H1 (cell line): ENCODE data around the gene HOATZ. TPM values are rescaled to one million over a fixed set of nuclear protein-coding genes. Genes with fewer than 3 reads are reported as not detected.

ENCODE experiments used
- CTCF ChIA-PET: fragments of 300-600 bp; sonication (Branson Sonifier 250); formaldehyde crosslinking; loops from one replicate; lab custom pipeline; 2021; ENCODE audit not compliant: partially characterized antibody; lab: Charles Lee
- POLR2A ChIA-PET: fragments of 300-600 bp; sonication (Branson Sonifier 250); formaldehyde crosslinking; loops from one replicate; lab custom pipeline; 2021; ENCODE audit warnings: inconsistent platforms; ENCODE audit not compliant: partially characterized antibody; lab: Charles Lee
- DNase-seq, 2 experiments: peaks; one replicate each; pipeline versions ENCODE4 v3.0.0 to v3.0.0-alpha.2; 2010 to 2022; ENCODE audit warnings: low spot score in 2 of 2, low read depth in 1 of 2, mixed read lengths in 1 of 2
- FAIRE-seq: peaks from 2 replicates; lab custom pipeline; 2011; peaks lifted over from hg19 to GRCh38; lab: Jason Lieb, UNC
- H2AFZ ChIP-seq: 2 replicates; pipeline ENCODE4 v1.8.1; 2012; ENCODE audit warnings: low read length, inconsistent platforms
- H2AK5ac ChIP-seq: 2 replicates; pipeline ENCODE4 v1.6.1; 2013; ENCODE audit warnings: low read depth, low read length
- H2BK120ac ChIP-seq: replicated peaks from 2 replicates; pipeline ENCODE3; 2013; ENCODE audit warnings: low read depth, low read length, inconsistent platforms
- H2BK12ac ChIP-seq: 2 replicates; pipeline ENCODE4 v1.6.1; 2013; ENCODE audit warnings: low read depth, low read length
- H2BK15ac ChIP-seq: 2 replicates; pipeline ENCODE4 v1.6.1; 2013; ENCODE audit warnings: low read length
- H2BK20ac ChIP-seq: 2 replicates; pipeline ENCODE4 v1.6.1; 2013; ENCODE audit warnings: low read length
- H2BK5ac ChIP-seq: 2 replicates; pipeline ENCODE4 v1.6.1; 2013; ENCODE audit warnings: low read depth, low read length
- H3K14ac ChIP-seq: 2 replicates; pipeline ENCODE4 v1.6.1; 2013; ENCODE audit warnings: inconsistent platforms; ENCODE audit not compliant: insufficient read length
- H3K18ac ChIP-seq: 2 replicates; pipeline ENCODE4 v1.6.1; 2013; ENCODE audit warnings: low read length; ENCODE audit errors: extremely low read depth
- H3K23ac ChIP-seq: 2 replicates; pipeline ENCODE4 v1.6.1; 2013; ENCODE audit warnings: inconsistent platforms; ENCODE audit not compliant: insufficient read length
- H3K23me2 ChIP-seq: 2 replicates; pipeline ENCODE4 v1.6.1; 2013; ENCODE audit warnings: low read depth, low read length
- H3K27ac ChIP-seq: 2 replicates; pipeline ENCODE4 v1.6.1; 2011; ENCODE audit warnings: low read depth, low read length, inconsistent platforms
- H3K27me3 ChIP-seq, 4 experiments: replicated peaks in 1 of 4; 1 replicate in 1 of 4; 2 replicates in 3 of 4; pipeline versions ENCODE4 v1.6.1 to v1.8.1; 2011 to 2013; ENCODE audit warnings: low read length in 3 of 4, mild to moderate bottlenecking in 3 of 4, inconsistent platforms in 2 of 4, mixed read lengths in 2 of 4, moderate library complexity in 1 of 4; ENCODE audit not compliant: control insufficient read depth in 3 of 4, insufficient read depth in 3 of 4; ENCODE audit errors: extremely low read depth in 1 of 4
- H3K36me3 ChIP-seq, 4 experiments: 2 replicates each; pipeline versions ENCODE4 v1.6.1 to v1.8.1; 2011 to 2013; ENCODE audit warnings: mild to moderate bottlenecking in 4 of 4, low read length in 3 of 4, moderate library complexity in 2 of 4, control low read depth in 1 of 4, inconsistent platforms in 1 of 4; ENCODE audit not compliant: insufficient read depth in 4 of 4, control insufficient read depth in 2 of 4
- H3K4ac ChIP-seq: replicated peaks from 2 replicates; pipeline ENCODE3; 2013; ENCODE audit warnings: low read length, low read depth, mixed read lengths, inconsistent platforms; ENCODE audit not compliant: insufficient read length
- H3K4me1 ChIP-seq, 4 experiments: replicated peaks in 1 of 4; 1 replicate in 1 of 4; 2 replicates in 3 of 4; pipeline versions ENCODE4 v1.6.1 to v1.8.1; 2011 to 2013; ENCODE audit warnings: low read length in 3 of 4, inconsistent platforms in 2 of 4, mixed read lengths in 1 of 4; ENCODE audit not compliant: insufficient read depth in 4 of 4, control insufficient read depth in 3 of 4
- H3K4me2 ChIP-seq, 2 experiments: 2 replicates each; pipeline versions ENCODE4 v1.6.1 to v1.8.1; 2011 to 2013; ENCODE audit warnings: low read depth in 2 of 2, low read length in 2 of 2, control low read depth in 1 of 2, inconsistent platforms in 1 of 2, mild to moderate bottlenecking in 1 of 2; ENCODE audit not compliant: insufficient read depth in 1 of 2
- H3K4me3 ChIP-seq, 4 experiments: fragments of 200-600, 300-600 bp in 1 of 4; sonication (generic), shearing (Covaris generic), sonication (Bioruptor Twin) in 1 of 4; 2 replicates each; pipeline versions ENCODE4 v1.5.1 to v1.8.1; 2011 to 2016; ENCODE audit warnings: low read length in 4 of 4, low read depth in 3 of 4, control low read depth in 2 of 4, inconsistent platforms in 2 of 4, mild to moderate bottlenecking in 2 of 4, mixed read lengths in 1 of 4, moderate library complexity in 1 of 4; ENCODE audit not compliant: insufficient read depth in 2 of 4; ENCODE audit errors: extremely low read depth in 1 of 4
- H3K56ac ChIP-seq: replicated peaks from 2 replicates; pipeline ENCODE3; 2013; ENCODE audit warnings: low read depth, mild to moderate bottlenecking, mixed read lengths, low read length, inconsistent platforms; ENCODE audit not compliant: insufficient read length
- H3K79me1 ChIP-seq: 2 replicates; pipeline ENCODE4 v1.6.1; 2013; ENCODE audit warnings: low read depth, low read length, control low read depth
- H3K79me2 ChIP-seq, 2 experiments: 2 replicates each; pipeline versions ENCODE4 v1.6.1 to v1.8.1; 2012 to 2013; ENCODE audit warnings: low read length in 2 of 2, mild to moderate bottlenecking in 2 of 2, inconsistent platforms in 1 of 2; ENCODE audit not compliant: insufficient read depth in 2 of 2, control insufficient read depth in 1 of 2
- H3K9ac ChIP-seq, 4 experiments: replicated peaks in 1 of 4; 1 replicate in 1 of 4; 2 replicates in 3 of 4; pipeline versions ENCODE4 v1.6.1 to v1.8.1; 2011 to 2013; ENCODE audit warnings: low read depth in 3 of 4, low read length in 3 of 4, control low read depth in 2 of 4, mild to moderate bottlenecking in 2 of 4, moderate library complexity in 2 of 4, inconsistent platforms in 1 of 4; ENCODE audit errors: extremely low read depth in 1 of 4
- H3K9me3 ChIP-seq, 2 experiments: 2 replicates each; pipeline versions ENCODE4 v1.6.1 to v1.8.1; 2012 to 2013; ENCODE audit warnings: mild to moderate bottlenecking in 2 of 2, moderate library complexity in 2 of 2, control low read depth in 1 of 2, inconsistent platforms in 1 of 2, low read depth in 1 of 2, low read length in 1 of 2, mixed read lengths in 1 of 2; ENCODE audit not compliant: insufficient read depth in 2 of 2
- H4K20me1 ChIP-seq, 2 experiments: replicated peaks in 1 of 2; 2 replicates each; pipeline versions ENCODE3 to v1.8.1; 2011 to 2013; ENCODE audit warnings: inconsistent platforms in 2 of 2, low read length in 2 of 2, mild to moderate bottlenecking in 1 of 2; ENCODE audit not compliant: insufficient read depth in 2 of 2, control insufficient read depth in 1 of 2
- H4K5ac ChIP-seq: 2 replicates; pipeline ENCODE4 v1.6.1; 2013; ENCODE audit warnings: low read length, low read depth, mixed read lengths, inconsistent platforms; ENCODE audit not compliant: insufficient read length
- H4K8ac ChIP-seq: 2 replicates; pipeline ENCODE4 v1.8.0; 2013; ENCODE audit warnings: mild to moderate bottlenecking, moderate library complexity, low read length, inconsistent platforms; ENCODE audit not compliant: insufficient read depth; ENCODE audit errors: extremely low read depth
- H4K91ac ChIP-seq: replicated peaks from 2 replicates; pipeline ENCODE3; 2013; ENCODE audit warnings: low read length, mixed read lengths, inconsistent platforms; ENCODE audit not compliant: insufficient read length
- CBX5 ChIP-seq: fragments of 300-800, 300-1000 bp; sonication (generic); IDR thresholded peaks from 2 replicates; pipeline ENCODE4 v1.7.1; 2016; ENCODE audit warnings: antibody characterized with exemption, low read length, low read depth
- CREB1 ChIP-seq: IDR thresholded peaks from 2 replicates; pipeline ENCODE4 v1.6.1; 2012; ENCODE audit warnings: inconsistent platforms
- CTBP2 ChIP-seq: IDR thresholded peaks from 2 replicates; pipeline ENCODE4 v1.7.0; 2011; ENCODE audit warnings: borderline replicate concordance, mild to moderate bottlenecking, moderate library complexity, mixed read lengths, low read length; ENCODE audit not compliant: insufficient read depth, insufficient read length
- E2F6 ChIP-seq: IDR thresholded peaks from 2 replicates; pipeline ENCODE4 v1.6.1; 2012; ENCODE audit warnings: inconsistent platforms
- MAX ChIP-seq: IDR thresholded peaks from 2 replicates; pipeline ENCODE4 v1.6.1; 2012; ENCODE audit warnings: inconsistent platforms
- POLR2A ChIP-seq, 2 experiments: IDR thresholded peaks; 1 replicate in 1 of 2; 2 replicates in 1 of 2; pipeline ENCODE4 v1.6.1; 2011; ENCODE audit warnings: low read depth in 2 of 2, low read length in 2 of 2, mild to moderate bottlenecking in 2 of 2; ENCODE audit errors: control extremely low read depth in 1 of 2
- POLR2AphosphoS5 ChIP-seq: IDR thresholded peaks from 2 replicates; pipeline ENCODE4 v1.6.1; 2011; ENCODE audit warnings: low read depth, low read length
- RBBP5 ChIP-seq: IDR thresholded peaks from 2 replicates; pipeline ENCODE4 v1.7.1; 2012; ENCODE audit warnings: low read depth, mild to moderate bottlenecking, inconsistent platforms, low read length, moderate library complexity, borderline replicate concordance
- RFX5 ChIP-seq: IDR thresholded peaks from 2 replicates; pipeline ENCODE4 v1.6.1; 2011; ENCODE audit warnings: low read depth, low read length, improper control_type of control experiment, borderline replicate concordance
- RNF2 ChIP-seq: fragments of 200-900, 300-1000 bp; sonication (generic); IDR thresholded peaks from 2 replicates; pipeline ENCODE4 v1.7.1; 2016; ENCODE audit warnings: borderline replicate concordance, low read depth, mild to moderate bottlenecking, antibody characterized with exemption, low read length; ENCODE audit not compliant: poor library complexity, severe bottlenecking; ENCODE audit errors: missing control alignments
- SIN3A ChIP-seq, 2 experiments: IDR thresholded peaks in 1 of 2; conservative IDR thresholded peaks in 1 of 2; 2 replicates each; pipeline ENCODE4 v1.6.1; 2011 to 2012; ENCODE audit warnings: low read length in 2 of 2, improper control_type of control experiment in 1 of 2, low read depth in 1 of 2, mild to moderate bottlenecking in 1 of 2
- TAF7 ChIP-seq: optimal IDR thresholded peaks from 2 replicates; pipeline ENCODE3; 2011; ENCODE audit warnings: low read depth, mild to moderate bottlenecking, inconsistent platforms, low read length, moderate library complexity, borderline replicate concordance
- WGBS, 2 experiments: shearing (Covaris generic) in 1 of 2; methylation state at CpG; one replicate each; pipeline versions ENCODE4 v1.1.6 to v1.1.7; 2013 to 2015; ENCODE audit warnings: low lambda C conversion rate in 2 of 2, mixed read lengths in 2 of 2, inconsistent platforms in 1 of 2, low coverage in 1 of 2, missing lambda C conversion rate in 1 of 2; ENCODE audit not compliant: insufficient replicate concordance in 2 of 2, insufficient coverage in 1 of 2, insufficient read length in 1 of 2; ENCODE audit errors: extremely low coverage in 1 of 2, missing lambda C conversion rate in 1 of 2; 5-methylcytosine and 5-hydroxymethylcytosine counted together
- polyA plus RNA-seq, 7 experiments: library from polyadenylated mRNA; depleted of rRNA in 3 of 7; stranded (reverse) in 5 of 7; unstranded in 2 of 7; fragments of >200 nt in 5 of 7; fragments of 200-250 nt in 2 of 7; gene quantifications; 1 replicate in 5 of 7; 2 replicates in 1 of 7; 4 replicates in 1 of 7; pipeline versions ENCODE4 v1.2.1 to v1.2.3, GENCODE V29; 2011 to 2013; ENCODE audit warnings: missing spikeins in 2 of 7, mixed read lengths in 2 of 7
- total RNA-seq: library from RNA; stranded (reverse); fragmentation: NEBNext Ultra II Directional; extraction: Animal tissue kit (Norgen Biotek cat#: 25700); gene quantifications from 2 replicates; pipeline ENCODE4 v1.2.1, GENCODE V29; 2021

HOATZ gene
- total and polyA plus RNA-seq, 2 of the 8 experiments (the other 6 are each of a cell fraction or from before 2014, with no cell fraction given) = not detected

- Histone ChIP-seq H3K56ac (no peak overlapping the region), H4K20me1 (no peaks in the 10 kb centered on the region), H3K9ac (no peak overlapping the region), H3K27ac (no peak overlapping the region), H3K27me3 (no peaks in the 10 kb centered on the region), H2BK5ac (no peak overlapping the region), H2AFZ (no peak overlapping the region), H3K23me2 (no peaks in the 10 kb centered on the region), H3K23ac (no peak overlapping the region), H3K9me3 (peaks cover under 1% of the 10 kb centered on the region in 2 experiments; a peak in 3 of 4 replicates), H2BK15ac (no peak overlapping the region), H2AK5ac (no peak overlapping the region), H3K36me3 (peaks cover 0 to 4% (median 2%) of the 10 kb centered on the region in 4 experiments; a peak in 2 of 8 replicates), H3K4me1 (peaks cover 0 to 6% (median 4%) of the 10 kb centered on the region in 4 experiments; a peak in 4 of 7 replicates), H3K18ac (no peak overlapping the region; the same call in 1 of the 2 replicates), H4K5ac (no peak overlapping the region), H2BK12ac (no peak overlapping the region; the same call in 1 of the 2 replicates), H2BK20ac (no peak overlapping the region), H3K79me2 (no peaks in the 10 kb centered on the region), H3K4me2 (no peak overlapping the region), H3K14ac (no peak overlapping the region), H3K79me1 (no peaks in the 10 kb centered on the region), H4K8ac (no peak overlapping the region), H4K91ac (no peak overlapping the region), H3K4me3 (no peak overlapping the region), H2BK120ac (no peak overlapping the region), H3K4ac (no peak overlapping the region)
- ChIA-PET CTCF (interaction anchor here (0.7 to 3.7 kb wide), 7 partner anchors 13 to 271 kb away, joined by 3 to 15 read pairs (median 5); partner anchors contain the start of gene POU2AF3), POLR2A (interaction anchor here (1.5 kb wide), 1 partner anchor 206 kb away, joined by 3 read pairs; no protein-coding TSS in a partner anchor)
- no peak for FAIRE-seq
- WGBS, 2 experiments = 85% methylated on average over 3 of the region's 3 CpGs; no CpG with 5 or more reads in 1 of the 2 experiments
- no peak for DNase-seq
- TF ChIP-seq CTBP2 (no peak), MAX (no peak), TAF7 (no peak), RFX5 (no peak), POLR2A (IDR thresholded peaks at IDR 0.05; ENCODE audit: control extremely low read depth in 1 of 2, low read depth in 2 of 2, low read length in 2 of 2) (no peak), E2F6 (no peak), POLR2AphosphoS5 (no peak), CBX5 (no peak), SIN3A (conservative IDR thresholded peaks at IDR 0.05 in 1 of 2, IDR thresholded peaks at IDR 0.05 in 1 of 2; ENCODE audit: low read depth in 1 of 2, low read length in 2 of 2) (no peak), RNF2 (no peak), RBBP5 (no peak), CREB1 (no peak)
These were observed 46.7 kb downstream of the HOATZ start for GRCh38 chr11:111561306-111561705.
